GM19467 (cell line): ENCODE results near the gene B3GNT8.
"Not testable (repeated sequence)": the region's sequence is repeated elsewhere in the genome, so short reads cannot be mapped to it uniquely, and the experiment has no call there.

Experiments used
- ATAC-seq: cut with Tn5 transposase; IDR thresholded peaks from one replicate; pipeline ENCODE4 v1.9.1; 2021; ENCODE audit warnings: mild to moderate bottlenecking, moderate library complexity; ENCODE audit not compliant: unreplicated experiment

B3GNT8 gene

GRCh38 chr19:41397086-41398049 is 29.8 kb downstream of the B3GNT8 start, which contains the start of the genes BCKDHA and EXOSC5:
Gene BCKDHA, plus strand, starts transcription at chr19:41397818. Its CDS starts 10 bp downstream, at chr19:41397828.
Gene EXOSC5, minus strand, starts transcription at chr19:41397359. Its CDS starts 31 bp downstream, at chr19:41397328.
- ATAC-seq, result peak; percentile 90

GRCh38 chr19:41395355-41395754 is 31.8 kb downstream of the B3GNT8 start:
- no peak for ATAC-seq

- ATAC-seq, result no peak
Observed at GRCh38 chr19:41392775-41393174, 34.4 kb downstream of the B3GNT8 start.

- no peak for ATAC-seq
Observed at GRCh38 chr19:41391618-41392017, 35.6 kb downstream of the B3GNT8 start.

GRCh38 chr19:41386442-41386841 is 40.7 kb downstream of the B3GNT8 start:
- ATAC-seq, result no peak

GRCh38 chr19:41384351-41384750 is 42.8 kb downstream of the B3GNT8 start:
- no peak for ATAC-seq

GRCh38 chr19:41381536-41381935 is 45.6 kb downstream of the B3GNT8 start:
- not testable (repeated sequence) for ATAC-seq

- ATAC-seq, result peak; percentile 68
Observed at GRCh38 chr19:41377977-41378709, 49.0 kb downstream of the B3GNT8 start.

- no peak for ATAC-seq
Observed at GRCh38 chr19:41376998-41377365, 50.2 kb downstream of the B3GNT8 start.

- no peak for ATAC-seq
Observed at GRCh38 chr19:41376241-41376997, 50.8 kb downstream of the B3GNT8 start, which contains the start of gene TMEM91. Gene TMEM91, plus strand, starts transcription at chr19:41376533. Its CDS starts 1,777 bp downstream, at chr19:41378310.
